Mesothelial cell of epicardium (in vitro differentiated cells): ENCODE results near the gene PROZ. TPM values are rescaled to one million over a fixed set of nuclear protein-coding genes. Genes with fewer than 3 reads are reported as not detected.

ENCODE experiments used
- DNase-seq, 2 experiments: peaks; one replicate each; pipeline ENCODE4 v3.0.0; 2021; ENCODE audit warnings: low spot score in 2 of 2; ENCODE audit not compliant: unreplicated experiment in 2 of 2
- H3K27ac Mint-ChIP-seq: 2 replicates; pipeline ENCODE4 v1.8.0; 2021; ENCODE audit warnings: mixed read lengths
- H3K27me3 Mint-ChIP-seq: 2 replicates; pipeline ENCODE4 v1.8.0; 2021; ENCODE audit warnings: low read depth, mixed read lengths
- H3K36me3 Mint-ChIP-seq: 2 replicates; pipeline ENCODE4 v1.8.0; 2021; ENCODE audit warnings: mixed read lengths
- H3K4me1 Mint-ChIP-seq: 2 replicates; pipeline ENCODE4 v1.8.0; 2021; ENCODE audit warnings: mixed read lengths
- H3K4me3 Mint-ChIP-seq: 2 replicates; pipeline ENCODE4 v1.8.0; 2021; ENCODE audit warnings: mild to moderate bottlenecking, moderate library complexity, mixed read lengths
- H3K9me3 Mint-ChIP-seq: 2 replicates; pipeline ENCODE4 v1.8.0; 2021; ENCODE audit warnings: mixed read lengths
- total RNA-seq: library from RNA; stranded (reverse); gene quantifications from 3 replicates; pipeline ENCODE4 v1.2.1, GENCODE V29; 2021
- TF ChIP-seq, protein P1 (sequence below): fragments of 200-600 bp; sonication (generic); IDR thresholded peaks from one replicate; pipeline ENCODE4 v1.5.0; 2021; ENCODE audit warnings: antibody characterized with exemption; ENCODE audit not compliant: unreplicated experiment

Gene PROZ
- total RNA-seq, 1 donor from 2014 or later: not detected

DNA sequence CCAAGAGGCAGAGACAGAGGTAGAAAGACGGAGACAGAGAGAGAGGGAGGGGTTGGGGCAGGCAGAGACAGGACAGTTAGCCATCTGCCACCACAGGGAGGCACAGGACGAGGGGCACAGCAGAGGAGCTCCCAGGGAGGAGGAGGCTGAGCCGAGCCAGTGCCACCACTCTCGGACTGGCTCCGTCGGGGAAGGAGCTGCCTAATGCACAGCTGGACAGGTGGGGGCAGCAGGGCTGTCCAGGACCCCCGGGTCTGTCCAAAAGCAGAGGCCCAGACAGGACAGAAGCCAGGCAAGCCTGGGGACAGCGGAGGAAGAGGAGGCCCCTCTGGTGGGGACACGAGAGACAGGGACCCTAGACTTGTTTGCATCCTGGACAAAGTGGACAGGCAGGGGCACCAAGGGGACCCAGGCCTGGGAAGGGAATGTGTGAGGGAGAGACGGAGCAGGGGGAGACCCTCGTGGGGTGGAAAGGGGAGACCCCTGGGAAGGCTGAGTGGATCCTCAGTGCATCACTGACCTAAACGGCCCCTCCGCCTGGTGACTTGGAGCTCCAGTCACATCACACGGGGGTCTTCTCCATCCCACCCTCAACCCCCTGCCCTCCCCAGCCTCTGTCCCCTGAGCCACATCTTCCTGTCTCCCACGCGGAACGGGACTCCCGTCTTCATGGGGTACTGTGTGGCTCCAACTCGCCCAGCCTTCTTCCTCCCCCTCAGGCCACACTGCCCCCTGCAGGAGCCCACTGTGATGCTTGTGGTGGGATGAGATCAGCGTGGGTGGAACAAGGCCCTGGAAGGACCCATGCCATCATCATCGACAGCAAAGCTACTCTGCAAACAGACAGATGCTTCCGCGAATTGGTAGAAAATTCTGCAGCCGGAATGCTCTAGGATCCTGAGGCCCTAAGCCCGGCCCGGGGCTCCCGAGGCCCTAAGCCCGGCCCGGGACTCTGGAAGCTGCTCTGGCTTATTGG lies 34.9 kb upstream of the PROZ start:
- no peak overlapping the region for H3K27ac Mint-ChIP-seq

DNA sequence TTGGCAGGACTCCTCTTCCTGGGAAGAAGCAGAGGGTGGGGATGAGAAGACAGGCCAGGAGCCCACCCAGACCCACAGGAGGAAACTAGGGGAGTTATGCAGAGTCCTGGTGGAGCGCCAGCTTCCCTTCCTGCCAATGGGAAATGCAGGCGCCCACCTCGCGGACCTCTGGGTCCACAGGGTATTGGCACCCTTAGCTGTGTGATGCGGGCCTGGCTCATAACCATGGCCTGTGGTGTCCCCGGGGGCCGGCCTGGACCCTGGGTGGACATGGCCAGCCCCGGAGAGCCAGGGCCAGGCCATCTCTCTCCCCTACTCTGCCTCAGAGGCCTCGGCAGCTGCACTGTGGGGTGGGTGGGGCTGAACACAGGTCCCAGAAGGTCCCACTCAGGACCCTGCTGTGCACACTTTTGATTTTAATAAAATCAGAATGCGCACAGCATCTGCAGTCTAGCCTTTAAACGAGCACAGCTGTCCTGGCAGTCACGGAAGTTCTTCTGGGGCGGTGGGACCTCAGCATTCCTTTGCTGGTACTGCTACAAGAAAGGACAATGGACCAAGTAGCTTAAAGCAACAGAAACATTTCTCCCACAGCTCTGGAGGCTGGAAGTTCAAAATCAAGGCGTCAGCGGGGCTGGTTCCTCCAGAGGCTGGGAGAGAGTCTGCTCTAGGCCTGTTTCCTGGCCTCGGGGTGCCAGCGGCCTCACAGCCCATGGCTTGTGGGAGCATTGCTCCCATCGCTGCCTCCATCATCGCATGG lies 34.1 kb upstream of the PROZ start:
- TF ChIP-seq, protein P1, sequence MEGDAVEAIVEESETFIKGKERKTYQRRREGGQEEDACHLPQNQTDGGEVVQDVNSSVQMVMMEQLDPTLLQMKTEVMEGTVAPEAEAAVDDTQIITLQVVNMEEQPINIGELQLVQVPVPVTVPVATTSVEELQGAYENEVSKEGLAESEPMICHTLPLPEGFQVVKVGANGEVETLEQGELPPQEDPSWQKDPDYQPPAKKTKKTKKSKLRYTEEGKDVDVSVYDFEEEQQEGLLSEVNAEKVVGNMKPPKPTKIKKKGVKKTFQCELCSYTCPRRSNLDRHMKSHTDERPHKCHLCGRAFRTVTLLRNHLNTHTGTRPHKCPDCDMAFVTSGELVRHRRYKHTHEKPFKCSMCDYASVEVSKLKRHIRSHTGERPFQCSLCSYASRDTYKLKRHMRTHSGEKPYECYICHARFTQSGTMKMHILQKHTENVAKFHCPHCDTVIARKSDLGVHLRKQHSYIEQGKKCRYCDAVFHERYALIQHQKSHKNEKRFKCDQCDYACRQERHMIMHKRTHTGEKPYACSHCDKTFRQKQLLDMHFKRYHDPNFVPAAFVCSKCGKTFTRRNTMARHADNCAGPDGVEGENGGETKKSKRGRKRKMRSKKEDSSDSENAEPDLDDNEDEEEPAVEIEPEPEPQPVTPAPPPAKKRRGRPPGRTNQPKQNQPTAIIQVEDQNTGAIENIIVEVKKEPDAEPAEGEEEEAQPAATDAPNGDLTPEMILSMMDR: no peak
- H3K4me3 Mint-ChIP-seq: no peak overlapping the region
- no peaks in the 10 kb centered on the region for H3K9me3 Mint-ChIP-seq
- peaks cover 17% of the 10 kb centered on the region for H3K27me3 Mint-ChIP-seq
- peaks cover 16% of the 10 kb centered on the region for H3K4me1 Mint-ChIP-seq
- H3K27ac Mint-ChIP-seq: no peak overlapping the region
- DNase-seq: no peak
- no peaks in the 10 kb centered on the region for H3K36me3 Mint-ChIP-seq

More for the DNA sequence above, 34.9 kb upstream of the PROZ start:
- peaks cover 11% of the 10 kb centered on the region for H3K4me1 Mint-ChIP-seq
- H3K9me3 Mint-ChIP-seq: no peaks in the 10 kb centered on the region
- TF ChIP-seq, protein P1: no peak
- no peak for DNase-seq
- peaks cover 25% of the 10 kb centered on the region for H3K27me3 Mint-ChIP-seq
- H3K36me3 Mint-ChIP-seq: no peaks in the 10 kb centered on the region
- H3K4me3 Mint-ChIP-seq: peak overlapping the region; percentile 60

DNA sequence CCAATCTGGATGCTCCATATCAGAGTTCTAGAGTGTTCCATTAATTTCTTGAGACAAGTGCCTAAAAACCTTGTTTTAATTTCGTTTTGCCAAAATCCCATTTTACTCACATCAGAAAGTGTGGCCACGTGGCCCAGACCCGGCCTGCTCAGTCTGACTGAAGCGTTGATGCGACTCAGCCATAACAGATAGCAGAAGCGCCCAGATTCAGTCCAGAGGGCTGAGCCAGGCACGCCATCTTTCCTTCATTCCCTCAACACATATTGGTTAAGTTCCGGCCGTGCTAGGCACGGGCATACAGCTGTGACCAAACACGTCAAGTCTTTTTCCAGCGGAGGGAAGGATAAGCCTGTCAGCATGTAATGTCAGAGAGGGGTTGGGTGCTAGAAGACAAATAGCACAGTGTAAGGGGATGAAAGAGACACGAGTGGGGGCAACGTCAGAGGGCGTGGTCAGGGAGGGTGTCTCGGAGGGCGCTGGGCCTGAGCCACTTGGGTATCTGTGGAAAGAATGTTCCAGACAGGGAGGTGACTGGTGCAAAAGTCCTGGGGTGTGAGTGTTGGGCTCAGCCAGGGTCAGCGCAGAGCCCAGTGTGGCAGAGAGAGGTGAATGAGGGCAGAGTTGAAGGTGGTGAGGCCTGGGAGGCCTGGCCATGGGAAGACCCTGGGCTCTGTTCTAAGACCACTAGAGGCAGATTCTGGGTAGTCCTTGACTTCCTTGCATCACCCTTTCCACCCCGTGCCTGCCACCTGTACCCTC lies 32.8 kb upstream of the PROZ start:
- no peaks in the 10 kb centered on the region for H3K9me3 Mint-ChIP-seq
- H3K36me3 Mint-ChIP-seq: no peaks in the 10 kb centered on the region
- no peak overlapping the region for H3K27ac Mint-ChIP-seq
- peaks cover 16% of the 10 kb centered on the region for H3K4me1 Mint-ChIP-seq
- TF ChIP-seq, protein P1: no peak
- peaks cover 9% of the 10 kb centered on the region for H3K27me3 Mint-ChIP-seq
- peak in 1 of 2 experiments; percentile 14 for DNase-seq
- no peak overlapping the region for H3K4me3 Mint-ChIP-seq

DNA sequence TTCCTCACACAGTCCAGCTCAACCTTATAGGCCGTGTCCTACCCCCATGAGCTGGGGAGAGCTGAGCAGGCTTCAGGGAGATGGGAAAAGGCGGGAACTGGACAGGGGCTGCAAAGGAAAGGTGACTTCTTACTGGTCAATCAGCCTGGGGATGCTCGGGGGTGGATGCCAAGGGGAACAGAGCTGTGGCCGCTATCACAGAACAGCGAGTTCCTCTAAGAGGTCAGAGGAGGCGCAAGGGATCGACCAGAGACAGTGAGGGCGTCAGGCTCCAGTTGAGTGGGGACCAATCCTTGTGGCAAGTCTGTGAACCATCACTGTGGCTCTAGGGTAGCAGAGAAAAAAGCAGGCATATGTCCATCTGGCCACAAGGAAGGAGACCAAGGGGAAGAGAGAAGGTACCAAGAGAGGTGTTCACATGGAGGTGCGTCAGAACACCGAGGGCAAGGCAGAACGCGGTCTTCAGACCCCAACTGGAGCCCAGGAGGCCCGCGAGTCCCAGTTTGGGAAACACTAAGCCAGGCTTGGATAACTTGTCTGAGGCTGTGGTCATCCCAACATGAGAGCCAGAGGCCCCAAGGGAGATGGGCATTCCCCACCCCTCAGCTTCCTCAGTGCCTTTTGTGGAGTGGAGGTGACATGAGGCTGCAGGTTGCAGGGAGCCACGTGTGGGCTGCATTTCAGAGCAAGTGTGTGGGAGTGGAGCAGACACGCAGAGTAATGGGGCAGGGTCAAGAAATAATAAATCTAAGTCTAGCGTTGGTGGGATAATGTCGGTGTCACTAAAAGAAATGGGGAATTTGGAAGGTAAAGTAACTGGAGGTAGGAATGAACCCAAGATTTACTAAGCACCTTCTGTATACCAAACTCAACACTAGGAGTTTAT lies 31.9 kb upstream of the PROZ start:
- no peaks in the 10 kb centered on the region for H3K36me3 Mint-ChIP-seq
- no peak overlapping the region for H3K4me3 Mint-ChIP-seq
- H3K4me1 Mint-ChIP-seq: peaks cover 16% of the 10 kb centered on the region
- peak in 1 of 2 experiments; percentile 33 for DNase-seq
- TF ChIP-seq, protein P1: no peak
- peaks cover 12% of the 10 kb centered on the region for H3K27me3 Mint-ChIP-seq
- no peaks in the 10 kb centered on the region for H3K9me3 Mint-ChIP-seq
- no peak overlapping the region for H3K27ac Mint-ChIP-seq
